Activated T-cell treated with anti-CD3 and anti-CD28 coated beads, Interleukin-2, amount 50 U/mL, for 24 hours (primary cell): ENCODE data around the gene RPL13A.
A peak's percentile ranks its signal among the peaks of the same experiment; 100 is the strongest.

Experiments
- DNase-seq: peaks from one replicate; pipeline ENCODE4 v3.0.0-alpha.2; 2020
- H3K27ac Mint-ChIP-seq: 2 replicates; pipeline ENCODE4 v1.8.0; 2020; ENCODE audit warnings: mild to moderate bottlenecking, mixed read lengths
- H3K27me3 Mint-ChIP-seq: 2 replicates; pipeline ENCODE4 v1.8.0; 2020; ENCODE audit warnings: mixed read lengths
- H3K36me3 Mint-ChIP-seq: 2 replicates; pipeline ENCODE4 v1.8.0; 2020; ENCODE audit warnings: low read depth, mixed read lengths
- H3K4me1 Mint-ChIP-seq: 2 replicates; pipeline ENCODE4 v1.8.0; 2020; ENCODE audit warnings: low read depth, mixed read lengths
- H3K4me3 Mint-ChIP-seq: 2 replicates; pipeline ENCODE4 v1.8.0; 2020; ENCODE audit warnings: mild to moderate bottlenecking, moderate library complexity, mixed read lengths
- H3K9me3 Mint-ChIP-seq: 2 replicates; pipeline ENCODE4 v1.8.0; 2020; ENCODE audit warnings: mixed read lengths

The RPL13A gene

GRCh38 chr19:49499030-49499670 is 11.7 kb downstream of the RPL13A start:
- peaks cover 54% of the 10 kb centered on the region for H3K4me1 Mint-ChIP-seq
- peaks cover 45% of the 10 kb centered on the region for H3K36me3 Mint-ChIP-seq
- no peaks in the 10 kb centered on the region for H3K27me3 Mint-ChIP-seq
- H3K9me3 Mint-ChIP-seq: no peaks in the 10 kb centered on the region
- H3K4me3 Mint-ChIP-seq: peak overlapping the region; percentile 98
- peak overlapping the region; percentile 99 for H3K27ac Mint-ChIP-seq
- DNase-seq: peak; percentile 62

- no peaks in the 10 kb centered on the region for H3K9me3 Mint-ChIP-seq
- peak overlapping the region; percentile 76 for H3K27ac Mint-ChIP-seq
- peak; percentile 61 for DNase-seq
- peaks cover 48% of the 10 kb centered on the region for H3K4me1 Mint-ChIP-seq
- peaks cover 25% of the 10 kb centered on the region for H3K36me3 Mint-ChIP-seq
- H3K4me3 Mint-ChIP-seq: no peak overlapping the region
- no peaks in the 10 kb centered on the region for H3K27me3 Mint-ChIP-seq
These were observed 15.6 kb downstream of the RPL13A start for GRCh38 chr19:49502866-49503581.

- no peak overlapping the region for H3K27ac Mint-ChIP-seq
- H3K9me3 Mint-ChIP-seq: no peaks in the 10 kb centered on the region
- DNase-seq: no peak
- peaks cover 44% of the 10 kb centered on the region for H3K4me1 Mint-ChIP-seq
- H3K36me3 Mint-ChIP-seq: peaks cover 20% of the 10 kb centered on the region
- H3K4me3 Mint-ChIP-seq: no peak overlapping the region
- no peaks in the 10 kb centered on the region for H3K27me3 Mint-ChIP-seq
These were observed 16.2 kb downstream of the RPL13A start for GRCh38 chr19:49503582-49503962.

GRCh38 chr19:49506575-49507105 is 19.2 kb downstream of the RPL13A start:
- Mint-ChIP-seq H3K9me3 (no peaks in the 10 kb centered on the region), H3K36me3 (no peaks in the 10 kb centered on the region), H3K27ac (no peak overlapping the region), H3K4me3 (no peak overlapping the region), H3K27me3 (no peaks in the 10 kb centered on the region), H3K4me1 (peaks cover 22% of the 10 kb centered on the region)
- peak; percentile 84 for DNase-seq

GRCh38 chr19:49507803-49508494 is 20.5 kb downstream of the RPL13A start:
- H3K4me3 Mint-ChIP-seq: no peak overlapping the region
- H3K27me3 Mint-ChIP-seq: no peaks in the 10 kb centered on the region
- H3K4me1 Mint-ChIP-seq: peaks cover 21% of the 10 kb centered on the region
- no peak for DNase-seq
- H3K27ac Mint-ChIP-seq: no peak overlapping the region
- no peaks in the 10 kb centered on the region for H3K9me3 Mint-ChIP-seq
- H3K36me3 Mint-ChIP-seq: no peaks in the 10 kb centered on the region

GRCh38 chr19:49512970-49513745 is 25.8 kb downstream of the RPL13A start:
- H3K36me3 Mint-ChIP-seq: no peaks in the 10 kb centered on the region
- peak overlapping the region; percentile 77 for H3K4me3 Mint-ChIP-seq
- H3K9me3 Mint-ChIP-seq: no peaks in the 10 kb centered on the region
- H3K4me1 Mint-ChIP-seq: peaks cover 36% of the 10 kb centered on the region
- peak overlapping the region; percentile 87 for H3K27ac Mint-ChIP-seq
- H3K27me3 Mint-ChIP-seq: no peaks in the 10 kb centered on the region
- DNase-seq: peak; percentile 67

- Mint-ChIP-seq H3K4me3 (peak overlapping the region; percentile 77), H3K36me3 (no peaks in the 10 kb centered on the region), H3K9me3 (no peaks in the 10 kb centered on the region), H3K27ac (peak overlapping the region; percentile 87), H3K27me3 (no peaks in the 10 kb centered on the region), H3K4me1 (peaks cover 36% of the 10 kb centered on the region)
- DNase-seq: no peak
These were observed 26.3 kb downstream of the RPL13A start for GRCh38 chr19:49513746-49514118.

- Mint-ChIP-seq H3K4me1 (peaks cover 36% of the 10 kb centered on the region), H3K36me3 (no peaks in the 10 kb centered on the region), H3K27me3 (no peaks in the 10 kb centered on the region), H3K27ac (no peak overlapping the region), H3K9me3 (no peaks in the 10 kb centered on the region), H3K4me3 (peak overlapping the region; percentile 77)
- DNase-seq: no peak
These were observed 26.7 kb downstream of the RPL13A start for GRCh38 chr19:49514151-49514550.

GRCh38 chr19:49515767-49516166 is 28.4 kb downstream of the RPL13A start:
- Mint-ChIP-seq H3K4me3 (no peak overlapping the region), H3K9me3 (no peaks in the 10 kb centered on the region), H3K27ac (no peak overlapping the region), H3K27me3 (no peaks in the 10 kb centered on the region), H3K4me1 (peaks cover 39% of the 10 kb centered on the region), H3K36me3 (no peaks in the 10 kb centered on the region)
- no peak for DNase-seq

- Mint-ChIP-seq H3K4me3 (no peak overlapping the region), H3K36me3 (no peaks in the 10 kb centered on the region), H3K27me3 (no peaks in the 10 kb centered on the region), H3K4me1 (peaks cover 25% of the 10 kb centered on the region), H3K9me3 (no peaks in the 10 kb centered on the region), H3K27ac (no peak overlapping the region)
- no peak for DNase-seq
These were observed 30.6 kb downstream of the RPL13A start for GRCh38 chr19:49518033-49518432.

GRCh38 chr19:49520705-49521319 is 33.4 kb downstream of the RPL13A start:
- H3K27me3 Mint-ChIP-seq: no peaks in the 10 kb centered on the region
- no peak for DNase-seq
- H3K36me3 Mint-ChIP-seq: no peaks in the 10 kb centered on the region
- no peak overlapping the region for H3K27ac Mint-ChIP-seq
- H3K9me3 Mint-ChIP-seq: no peaks in the 10 kb centered on the region
- H3K4me1 Mint-ChIP-seq: peaks cover 4% of the 10 kb centered on the region
- no peak overlapping the region for H3K4me3 Mint-ChIP-seq

GRCh38 chr19:49524812-49525455 is 37.5 kb downstream of the RPL13A start:
- Mint-ChIP-seq H3K9me3 (no peaks in the 10 kb centered on the region), H3K36me3 (no peaks in the 10 kb centered on the region), H3K4me3 (no peak overlapping the region), H3K4me1 (peaks cover 14% of the 10 kb centered on the region), H3K27ac (no peak overlapping the region), H3K27me3 (no peaks in the 10 kb centered on the region)
- DNase-seq: no peak

GRCh38 chr19:49528211-49528771 is 40.9 kb downstream of the RPL13A start:
- Mint-ChIP-seq H3K27ac (peak overlapping the region; percentile 40), H3K4me1 (peaks cover 19% of the 10 kb centered on the region), H3K36me3 (no peaks in the 10 kb centered on the region), H3K27me3 (no peaks in the 10 kb centered on the region), H3K4me3 (peak overlapping the region; percentile 73), H3K9me3 (no peaks in the 10 kb centered on the region)
- no peak for DNase-seq
